NCI-H524 treated with DMSO at 0.1 percent for 48 hours (cell line): ENCODE measurements around the gene ARID2.

Experiments
- DNase-seq: peaks from one replicate; lab custom pipeline; 2025; lab: John Stamatoyannopoulos, UW

The ARID2 gene

DNA sequence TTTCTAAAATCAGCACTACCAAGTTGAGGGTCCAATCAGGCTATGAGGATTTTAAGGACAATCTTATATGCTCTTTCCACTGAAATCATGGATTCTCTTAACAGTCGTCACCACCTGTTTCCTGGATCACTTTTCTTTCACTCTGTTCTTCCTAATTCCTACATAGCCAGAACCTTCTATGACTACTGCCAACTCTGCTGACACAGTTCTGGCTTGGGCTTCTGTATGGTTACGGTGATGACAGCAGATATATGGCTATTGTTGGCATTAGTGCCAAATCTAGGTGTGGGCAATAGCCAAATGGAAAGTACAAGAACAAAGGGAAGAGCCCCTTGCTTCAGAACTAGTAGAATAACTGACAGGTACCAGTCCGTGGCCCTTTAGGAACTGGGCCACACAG lies 124.0 kb downstream of the ARID2 start:
- DNase-seq: no peak

DNA sequence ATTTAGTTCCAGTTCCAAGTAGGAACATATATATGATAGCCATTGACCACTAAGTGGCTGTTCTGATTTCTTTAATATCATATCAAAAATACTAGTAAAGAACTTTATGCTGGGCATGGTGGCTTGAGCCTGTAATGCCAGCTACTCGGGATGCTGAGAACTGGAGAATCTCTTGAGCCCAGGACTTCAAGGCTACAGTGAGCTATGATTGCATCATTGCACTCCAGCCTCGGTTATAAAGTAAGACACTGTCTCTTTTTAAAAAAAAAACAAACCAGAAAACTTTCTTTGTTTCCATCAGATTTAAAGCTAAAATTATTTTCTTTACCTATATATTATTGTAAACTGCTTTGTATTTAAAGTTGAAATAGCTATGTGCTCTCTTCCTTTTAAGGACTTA lies 133.8 kb downstream of the ARID2 start:
- no peak for DNase-seq

DNA sequence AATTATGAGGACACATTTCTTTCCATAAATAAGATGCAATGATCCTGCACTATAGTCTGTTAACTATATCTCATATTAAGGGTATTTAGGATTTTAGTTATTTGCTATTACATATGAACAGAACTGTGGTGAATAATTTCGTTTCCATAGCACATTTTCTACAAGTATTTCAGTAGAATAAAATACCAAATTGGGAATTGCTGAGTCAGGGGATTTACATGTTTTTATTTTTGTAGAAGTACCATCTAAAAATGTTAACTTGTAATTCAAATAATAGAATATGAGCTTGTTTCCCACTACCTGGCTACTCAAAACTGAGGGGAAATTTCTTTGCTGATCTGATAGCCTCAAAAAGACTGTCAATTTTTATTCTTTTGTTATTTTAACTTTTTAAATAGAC lies 136.8 kb downstream of the ARID2 start:
- no peak for DNase-seq

DNA sequence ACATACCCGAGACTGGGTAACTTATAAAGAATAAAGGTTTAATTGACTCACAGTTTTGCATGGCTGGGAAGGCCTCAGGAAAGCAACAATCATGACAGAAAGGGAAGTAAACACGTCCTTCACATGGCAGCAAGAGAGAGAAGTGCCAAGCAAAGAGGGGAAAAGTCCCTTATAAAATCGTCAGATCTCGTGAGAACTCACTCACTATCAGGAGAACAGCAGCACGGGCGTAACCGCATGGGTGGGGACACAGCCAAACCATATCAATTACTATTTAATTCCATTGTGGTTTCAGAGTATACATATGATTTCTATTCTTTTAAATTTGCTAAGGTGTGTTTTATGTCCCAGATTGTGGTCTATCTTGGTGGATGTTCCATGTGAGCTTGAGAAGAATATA lies 142.9 kb downstream of the ARID2 start:
- DNase-seq: no peak

DNA sequence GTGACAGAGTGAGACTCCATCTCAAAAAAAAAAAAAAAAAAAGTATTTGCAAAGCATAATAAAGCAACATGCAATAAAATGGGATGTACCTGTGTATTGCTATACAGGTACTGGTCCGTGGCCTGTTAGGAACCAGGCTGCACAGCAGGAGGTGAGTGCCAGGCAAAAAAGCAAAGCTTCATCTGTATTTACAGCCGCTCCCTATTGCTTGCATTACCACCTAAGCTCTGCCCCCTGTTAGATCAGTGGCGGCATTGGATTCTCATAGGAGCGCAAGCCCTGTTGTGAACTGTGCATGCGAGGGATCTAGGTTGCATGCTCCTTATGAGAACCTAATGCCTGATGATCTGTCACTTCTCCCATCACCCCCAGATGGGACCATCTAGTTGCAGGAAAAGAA lies 147.6 kb downstream of the ARID2 start:
- no peak for DNase-seq

DNA sequence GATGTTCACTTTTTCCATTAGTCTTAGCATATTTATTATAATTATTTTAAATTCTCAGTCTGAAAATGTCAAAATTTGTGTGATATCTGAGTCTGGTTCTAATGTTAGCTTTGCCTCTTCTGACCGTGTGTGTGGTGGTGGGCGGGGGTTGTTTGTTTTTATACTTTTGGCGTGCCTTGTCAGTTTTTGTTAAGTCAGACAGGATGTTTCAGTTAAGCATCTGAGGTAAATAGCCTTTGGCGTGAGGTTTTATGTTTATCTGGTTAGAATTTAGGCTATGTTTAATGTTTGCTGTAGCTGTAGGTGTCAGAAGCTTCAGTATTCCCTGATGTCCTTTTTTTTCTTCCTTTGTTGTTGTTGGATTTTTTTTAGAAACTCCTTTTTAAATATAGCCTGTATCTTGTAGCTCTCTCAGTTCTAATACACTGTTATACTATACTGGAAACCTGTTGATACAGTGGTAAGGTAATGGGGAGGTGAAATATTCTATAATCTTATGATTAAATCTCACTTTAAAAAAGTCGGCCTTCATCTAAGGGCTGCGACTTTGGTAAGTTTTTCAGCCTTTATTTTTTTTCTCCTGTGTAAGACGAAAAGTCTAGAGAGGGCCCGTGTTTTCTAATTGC lies 149.2 kb downstream of the ARID2 start:
- no peak for DNase-seq

DNA sequence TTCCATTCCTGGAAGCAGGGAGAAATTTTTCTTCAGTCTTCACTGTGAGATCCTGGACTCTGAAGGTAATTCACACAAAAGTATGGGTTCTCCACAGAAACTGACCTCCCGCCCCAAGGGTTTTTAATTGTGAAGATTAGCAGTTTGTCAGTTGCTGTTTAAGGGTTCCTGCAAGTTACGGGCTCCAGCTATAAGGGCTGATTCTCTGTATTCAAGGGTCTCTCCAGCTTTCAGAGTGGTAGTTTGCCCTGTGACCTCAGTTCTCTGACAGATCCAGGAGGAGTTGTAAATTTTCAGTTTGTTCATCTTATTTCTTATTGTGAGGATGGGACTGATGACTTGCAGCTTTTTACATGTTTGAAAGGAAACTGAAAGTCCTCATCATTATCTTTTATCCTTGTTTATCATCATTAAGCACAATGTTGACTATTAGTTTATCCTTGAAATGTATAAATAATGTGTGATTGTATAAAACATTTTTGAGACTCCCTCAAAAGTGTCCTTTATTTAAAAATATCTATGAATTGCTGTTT lies 149.9 kb downstream of the ARID2 start:
- no peak for DNase-seq

DNA sequence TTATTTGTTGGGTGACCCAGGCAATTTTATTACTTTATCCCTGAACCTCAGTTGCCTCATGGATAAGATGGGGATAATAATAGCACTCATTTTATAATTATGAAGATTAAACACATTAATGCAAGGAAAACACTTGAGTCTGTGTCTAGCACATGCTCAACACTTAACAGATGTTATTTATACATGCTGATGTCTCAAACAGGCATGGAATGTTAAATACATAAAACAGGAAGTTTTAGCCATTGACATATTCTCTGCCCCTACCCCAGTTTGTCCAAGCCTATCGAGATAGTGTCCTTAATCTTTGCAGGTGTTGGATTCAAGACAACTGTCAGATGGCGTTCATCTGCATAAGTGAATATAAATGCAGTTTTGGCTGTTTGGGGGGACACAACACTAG lies 151.0 kb downstream of the ARID2 start:
- DNase-seq: peak; percentile 5

DNA sequence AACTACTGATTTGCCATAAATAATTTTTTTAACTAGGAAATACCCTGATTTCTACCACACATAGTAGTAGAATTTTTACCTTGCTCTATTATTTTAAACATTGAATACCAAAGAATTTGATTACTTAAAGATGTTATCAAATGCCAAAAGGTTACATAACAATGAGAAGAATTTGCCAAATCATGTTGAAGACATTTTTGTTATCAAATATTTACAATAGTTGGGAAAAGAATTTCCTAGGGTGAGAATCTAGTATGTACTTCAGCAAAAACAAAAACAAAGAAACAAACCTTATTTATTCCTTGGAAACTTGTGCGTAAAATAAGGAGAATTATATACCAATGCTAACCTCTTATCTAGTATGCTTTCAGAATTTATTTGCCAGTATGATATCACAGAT lies 153.7 kb downstream of the ARID2 start:
- DNase-seq: no peak

DNA sequence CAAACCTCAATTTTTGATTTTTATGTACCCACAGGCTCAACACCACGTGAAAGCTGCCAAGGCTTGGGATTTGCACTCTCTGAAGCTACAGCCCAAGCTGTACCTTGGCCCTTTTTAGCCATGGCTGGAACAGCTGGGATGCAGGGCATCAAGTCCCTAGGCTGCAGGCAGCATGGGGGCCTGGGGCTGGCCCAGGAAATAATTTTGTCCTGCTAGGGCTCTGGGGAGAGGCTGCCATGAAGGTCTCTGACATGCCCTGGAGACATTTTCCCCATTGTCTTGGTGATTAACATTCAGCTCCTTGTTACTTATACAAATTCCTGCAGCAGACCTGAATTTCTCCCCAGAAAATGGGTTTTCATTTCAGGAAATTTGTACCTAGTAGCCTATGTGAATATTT lies 157.2 kb downstream of the ARID2 start:
- no peak for DNase-seq

DNA sequence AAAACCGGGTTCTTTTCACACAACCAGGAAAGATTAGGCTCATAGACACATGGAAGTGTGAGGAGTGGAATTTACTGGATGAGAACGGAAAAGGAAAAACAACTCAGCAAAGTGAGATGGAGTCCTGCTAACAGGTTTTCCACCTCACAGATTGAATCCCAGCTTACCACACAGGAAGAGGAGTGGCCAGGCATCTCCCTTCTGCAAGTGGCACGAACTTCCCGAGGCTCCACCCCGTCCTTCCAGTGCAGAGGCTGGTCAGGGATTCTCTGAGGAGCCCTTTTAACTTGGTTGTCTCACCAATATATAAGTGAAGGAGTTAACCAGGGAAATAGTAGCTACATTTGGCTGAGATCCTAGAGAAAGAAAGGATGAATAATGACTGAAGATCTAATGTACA lies 158.0 kb downstream of the ARID2 start:
- no peak for DNase-seq

DNA sequence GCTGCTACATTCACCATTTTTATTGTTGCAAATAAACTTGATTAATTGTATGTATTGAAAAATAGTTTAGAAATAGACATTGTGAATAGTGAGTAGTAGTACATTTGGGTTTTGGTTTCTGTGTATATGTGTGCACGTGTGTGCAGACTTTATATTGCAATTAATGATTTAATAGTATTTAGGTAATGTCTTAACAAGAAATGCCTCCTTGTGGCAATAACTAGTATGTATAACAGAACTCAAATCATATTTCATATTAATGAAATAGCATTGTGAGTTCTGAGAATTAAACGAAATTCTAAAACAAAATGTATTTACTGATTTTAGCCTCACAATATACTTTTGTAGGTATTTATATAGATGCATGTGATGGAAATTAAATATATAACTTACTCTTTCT lies 160.8 kb downstream of the ARID2 start:
- DNase-seq: no peak

DNA sequence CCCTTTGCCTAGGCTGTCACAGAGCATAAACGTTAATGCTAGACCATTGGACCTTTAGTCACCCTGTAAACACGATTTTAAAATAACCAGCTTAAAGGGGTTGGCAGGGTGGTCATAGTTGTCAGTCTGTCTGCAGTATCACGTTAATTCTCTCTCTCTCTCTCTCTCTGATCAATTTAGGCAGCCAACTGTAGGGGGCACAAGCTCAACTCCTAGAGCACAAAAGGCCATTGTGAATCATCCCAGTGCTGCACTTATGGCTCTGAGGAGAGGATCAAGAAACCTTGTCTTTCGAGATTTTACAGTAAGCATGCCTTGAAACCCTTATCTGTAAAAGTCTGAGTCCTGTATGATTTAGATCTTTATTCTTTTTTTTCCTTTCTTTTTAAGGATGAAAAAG lies 163.7 kb downstream of the ARID2 start:
- no peak for DNase-seq

DNA sequence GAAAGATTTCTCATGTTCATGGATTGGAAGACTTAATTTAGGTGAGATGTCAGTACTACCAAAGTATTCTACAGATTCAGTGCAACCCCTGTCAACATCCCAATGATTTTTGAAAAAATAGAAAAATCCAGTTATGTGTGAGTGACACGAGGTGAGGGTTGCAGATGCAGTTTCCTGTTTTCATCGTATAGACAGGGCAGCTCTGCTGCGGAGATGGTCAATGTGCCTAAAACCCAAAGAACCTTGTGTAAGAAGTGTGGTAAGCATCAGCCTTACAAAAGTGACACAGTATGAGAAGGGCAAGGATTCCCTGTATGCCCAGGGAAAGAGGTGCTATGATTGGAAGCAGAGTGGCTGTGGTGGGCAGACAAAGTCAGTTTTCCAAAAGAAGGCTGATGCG lies 166.5 kb downstream of the ARID2 start:
- DNase-seq: no peak

DNA sequence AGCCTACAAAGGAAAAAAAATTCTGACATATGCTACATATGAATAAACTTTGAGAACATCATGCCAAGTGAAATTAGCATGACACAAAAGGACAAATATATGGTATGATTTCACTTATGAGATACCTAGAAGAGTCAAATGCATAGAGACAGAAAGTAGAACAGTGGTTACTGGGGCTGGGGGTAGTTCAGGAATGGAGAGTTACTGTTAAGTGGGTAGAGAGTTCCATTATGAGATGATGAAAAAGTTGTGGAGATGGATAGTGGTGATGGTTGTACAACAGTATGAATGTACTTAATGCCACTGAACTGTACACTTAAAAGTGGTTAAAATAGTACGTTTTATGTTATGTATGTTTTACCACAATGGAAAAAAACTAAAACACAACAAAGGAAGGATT lies 168.6 kb downstream of the ARID2 start:
- no peak for DNase-seq

DNA sequence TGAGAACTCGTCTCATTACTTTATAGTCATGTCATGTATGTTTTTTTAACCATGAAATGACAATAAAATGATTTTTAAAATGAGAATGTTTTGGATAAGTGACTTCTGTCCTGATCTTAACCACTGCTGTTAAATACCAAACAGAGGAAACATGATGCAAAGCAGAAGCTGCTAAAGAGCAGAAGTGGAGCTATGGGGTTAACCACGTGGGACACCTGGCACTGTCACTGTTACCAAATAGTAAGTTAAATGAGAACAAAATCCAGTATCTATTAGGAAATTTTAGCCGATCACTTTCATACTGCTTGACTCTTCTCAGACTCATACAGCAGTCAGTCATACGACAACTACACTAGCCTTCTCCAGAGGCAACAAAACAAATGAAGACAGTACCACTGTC lies 178.4 kb downstream of the ARID2 start:
- no peak for DNase-seq

DNA sequence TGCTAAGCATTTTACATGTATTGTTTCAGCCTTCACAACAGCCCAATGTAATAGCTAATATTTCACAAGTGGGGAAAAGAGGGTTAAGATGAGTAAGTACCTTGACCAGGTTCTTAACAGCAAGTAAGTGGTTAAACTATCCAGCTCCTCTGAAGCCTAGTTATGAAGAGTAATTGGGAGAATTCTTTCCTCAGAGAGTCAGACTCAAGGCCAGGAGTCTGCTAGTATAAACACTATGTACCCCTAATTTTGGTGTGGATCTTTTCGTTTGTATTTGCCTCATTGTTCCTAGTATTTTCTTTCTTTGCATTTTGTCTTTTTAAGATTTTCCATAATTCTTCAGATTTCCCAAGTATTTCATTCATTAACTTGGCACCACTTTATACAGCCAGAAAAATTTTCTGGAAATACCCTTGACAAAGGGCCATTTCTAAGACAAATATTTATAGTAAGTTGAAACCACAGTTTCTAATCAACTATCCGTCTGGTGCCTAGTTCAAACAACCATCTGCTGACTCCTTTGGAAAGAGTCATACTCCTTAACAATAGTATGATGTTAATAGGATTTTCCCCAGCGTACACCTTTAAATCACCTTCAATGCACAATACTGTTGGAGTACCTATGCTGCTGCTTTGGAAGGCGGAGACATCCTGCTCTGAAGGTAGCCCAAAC lies 179.7 kb downstream of the ARID2 start:
- peak; percentile 3 for DNase-seq

DNA sequence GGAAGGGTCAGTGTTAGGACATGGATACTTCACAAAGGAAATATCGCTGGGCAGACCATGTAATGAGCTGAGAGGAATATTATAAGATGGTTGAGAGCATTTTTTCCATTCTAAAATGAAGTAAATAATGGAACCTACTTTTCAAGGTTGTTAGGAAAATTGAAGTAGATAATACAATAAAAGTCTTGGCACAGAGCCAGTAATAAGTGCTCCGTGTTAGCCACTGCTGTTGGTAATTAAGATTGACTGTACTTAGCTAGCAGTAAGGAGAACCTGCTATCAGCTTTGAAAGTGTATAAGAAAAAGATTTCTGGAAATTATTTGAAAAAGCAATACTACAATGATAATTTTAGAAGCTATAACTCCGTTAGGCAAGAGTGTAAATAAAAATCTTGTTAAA lies 183.3 kb downstream of the ARID2 start:
- no peak for DNase-seq

DNA sequence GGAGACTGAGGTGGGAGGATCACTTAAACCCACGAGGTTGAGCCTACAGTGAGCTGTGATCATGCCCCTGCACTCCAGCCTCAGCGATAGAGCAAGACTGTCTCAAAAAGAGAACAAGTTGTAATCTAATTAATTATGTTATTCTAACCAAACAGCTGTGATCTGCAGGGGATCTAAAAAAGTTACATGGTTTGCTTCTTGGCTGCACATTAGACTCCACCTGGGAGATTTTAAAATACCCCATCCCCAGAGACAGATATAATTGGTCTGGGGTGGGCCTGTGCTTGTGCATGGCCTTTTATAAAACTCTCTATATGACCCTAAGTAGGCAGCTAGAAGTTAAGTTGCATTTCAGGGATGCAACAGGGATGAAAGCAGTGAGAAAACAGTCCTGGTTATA lies 184.1 kb downstream of the ARID2 start:
- no peak for DNase-seq

DNA sequence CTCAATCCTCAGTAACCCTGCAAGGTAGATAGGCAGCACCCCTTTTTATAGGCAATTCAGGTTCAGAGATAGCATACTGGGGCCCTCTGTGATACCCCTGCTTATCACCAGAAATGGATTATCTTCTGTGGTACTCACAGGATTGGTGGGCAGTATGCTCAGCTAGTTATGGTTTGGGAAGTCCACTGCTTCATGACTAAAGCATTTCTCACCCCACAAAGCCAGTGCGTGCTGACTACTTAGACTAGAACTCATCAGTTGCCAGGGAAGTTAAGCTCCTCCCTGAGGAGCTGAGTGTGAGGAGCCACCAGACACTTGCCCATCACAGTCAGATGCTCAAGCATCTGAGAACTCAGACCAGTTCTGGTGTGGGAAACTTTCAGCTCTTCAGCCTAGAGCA lies 184.6 kb downstream of the ARID2 start:
- DNase-seq: no peak

DNA sequence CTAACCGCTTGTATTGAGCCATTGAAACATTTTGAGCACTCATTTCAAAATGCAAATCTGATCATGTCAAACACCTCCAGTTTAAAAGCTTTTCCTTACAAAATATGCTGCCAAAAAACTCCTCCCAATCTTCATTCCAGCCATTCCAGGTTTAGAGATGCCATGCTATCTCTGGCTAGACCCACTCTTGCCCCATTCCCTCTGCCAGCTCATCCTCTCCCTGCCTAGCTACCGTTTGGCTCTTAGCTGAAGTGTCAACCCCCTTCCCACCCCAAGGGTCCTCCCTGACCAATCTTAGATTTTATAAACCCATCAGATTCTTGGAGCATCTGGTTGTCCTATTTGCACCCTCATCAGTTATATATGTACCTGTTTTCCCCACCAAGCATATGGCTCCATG lies 185.9 kb downstream of the ARID2 start:
- DNase-seq: no peak

DNA sequence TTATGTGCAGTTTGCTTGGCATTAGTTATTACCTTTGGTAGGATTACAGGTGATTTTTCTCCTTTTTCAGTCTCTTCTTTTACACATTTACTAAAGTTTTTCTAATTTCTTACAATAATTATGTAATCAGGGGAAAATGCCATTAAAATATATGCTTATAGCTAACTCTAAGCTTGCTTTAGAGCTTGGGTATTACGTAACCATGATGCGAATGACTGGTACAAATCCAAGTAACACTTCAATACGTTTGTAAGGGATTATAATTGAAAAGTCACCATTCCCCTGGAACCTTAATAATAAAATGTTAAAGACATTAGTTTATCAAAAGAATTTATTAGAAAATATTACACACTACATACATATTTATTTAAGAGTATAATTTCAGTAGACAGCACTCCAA lies 189.3 kb downstream of the ARID2 start:
- no peak for DNase-seq

DNA sequence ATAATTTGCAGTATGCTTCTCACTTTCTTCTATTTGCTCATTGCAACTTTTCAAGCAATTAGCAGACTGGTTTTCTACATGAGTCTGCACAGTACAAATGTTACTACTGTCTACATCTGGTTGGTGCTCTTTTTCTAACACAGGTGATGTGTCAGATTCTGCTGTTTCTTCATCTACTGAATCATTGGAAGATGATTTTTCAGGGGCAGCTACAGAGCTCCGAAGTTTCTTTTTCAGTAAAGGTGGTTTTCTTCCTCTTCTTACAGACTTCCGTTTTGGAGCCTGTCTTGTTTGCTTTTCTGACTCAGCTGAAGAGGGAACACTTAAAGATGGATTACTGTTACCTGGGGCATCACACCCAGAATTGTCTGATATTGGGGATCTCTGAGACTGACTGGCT lies 198.8 kb downstream of the ARID2 start:
- no peak for DNase-seq

DNA sequence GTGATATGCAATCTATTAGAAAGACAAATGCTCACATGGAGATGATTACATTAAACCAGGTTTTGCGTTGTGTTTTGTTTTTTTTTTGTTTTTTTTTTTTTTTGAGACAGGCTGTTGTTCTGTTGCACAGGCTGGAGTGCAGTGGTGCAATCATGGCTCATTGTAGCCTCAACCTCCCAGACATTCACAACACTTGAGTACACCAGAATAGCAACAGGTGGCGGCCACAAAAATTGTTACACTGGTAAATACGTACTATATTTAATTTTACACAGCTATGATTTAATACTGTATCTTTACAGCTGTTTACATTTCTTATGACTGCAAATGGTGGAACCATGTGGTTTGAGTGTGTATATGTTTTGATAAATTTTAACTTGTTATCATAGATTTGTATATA lies 200.9 kb downstream of the ARID2 start:
- DNase-seq: no peak
